ENCODE measurements around the gene CASS4. TPM values are rescaled to one million over a fixed set of nuclear protein-coding genes. Genes with fewer than 3 reads are reported as not detected.

The CASS4 gene
- total RNA-seq, 1 experiment from 2014 or later: 0.17 TPM

DNA sequence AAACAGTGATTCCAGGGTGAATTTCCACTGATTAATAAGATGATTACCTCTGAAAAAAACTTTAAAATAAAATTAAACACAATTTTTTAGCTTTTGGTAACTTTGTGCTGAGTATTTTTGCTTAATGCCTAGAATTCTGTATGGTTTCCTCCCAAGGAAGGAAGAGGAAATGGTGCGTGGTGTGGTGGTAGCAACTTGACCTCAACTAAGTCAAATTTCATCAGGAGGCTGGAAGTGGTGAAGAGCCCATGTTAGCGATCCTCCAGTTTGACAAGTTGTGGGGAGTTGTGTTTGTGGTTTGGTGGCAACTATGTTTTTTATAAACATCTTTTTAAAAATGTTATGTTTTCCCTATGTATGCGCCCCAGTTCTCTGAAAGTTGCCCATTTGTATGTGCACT, 51.4 kb downstream of the CASS4 start (continued):
- TF ChIP-seq, protein P1, sequence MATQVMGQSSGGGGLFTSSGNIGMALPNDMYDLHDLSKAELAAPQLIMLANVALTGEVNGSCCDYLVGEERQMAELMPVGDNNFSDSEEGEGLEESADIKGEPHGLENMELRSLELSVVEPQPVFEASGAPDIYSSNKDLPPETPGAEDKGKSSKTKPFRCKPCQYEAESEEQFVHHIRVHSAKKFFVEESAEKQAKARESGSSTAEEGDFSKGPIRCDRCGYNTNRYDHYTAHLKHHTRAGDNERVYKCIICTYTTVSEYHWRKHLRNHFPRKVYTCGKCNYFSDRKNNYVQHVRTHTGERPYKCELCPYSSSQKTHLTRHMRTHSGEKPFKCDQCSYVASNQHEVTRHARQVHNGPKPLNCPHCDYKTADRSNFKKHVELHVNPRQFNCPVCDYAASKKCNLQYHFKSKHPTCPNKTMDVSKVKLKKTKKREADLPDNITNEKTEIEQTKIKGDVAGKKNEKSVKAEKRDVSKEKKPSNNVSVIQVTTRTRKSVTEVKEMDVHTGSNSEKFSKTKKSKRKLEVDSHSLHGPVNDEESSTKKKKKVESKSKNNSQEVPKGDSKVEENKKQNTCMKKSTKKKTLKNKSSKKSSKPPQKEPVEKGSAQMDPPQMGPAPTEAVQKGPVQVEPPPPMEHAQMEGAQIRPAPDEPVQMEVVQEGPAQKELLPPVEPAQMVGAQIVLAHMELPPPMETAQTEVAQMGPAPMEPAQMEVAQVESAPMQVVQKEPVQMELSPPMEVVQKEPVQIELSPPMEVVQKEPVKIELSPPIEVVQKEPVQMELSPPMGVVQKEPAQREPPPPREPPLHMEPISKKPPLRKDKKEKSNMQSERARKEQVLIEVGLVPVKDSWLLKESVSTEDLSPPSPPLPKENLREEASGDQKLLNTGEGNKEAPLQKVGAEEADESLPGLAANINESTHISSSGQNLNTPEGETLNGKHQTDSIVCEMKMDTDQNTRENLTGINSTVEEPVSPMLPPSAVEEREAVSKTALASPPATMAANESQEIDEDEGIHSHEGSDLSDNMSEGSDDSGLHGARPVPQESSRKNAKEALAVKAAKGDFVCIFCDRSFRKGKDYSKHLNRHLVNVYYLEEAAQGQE (IDR thresholded peaks at IDR 0.05; ENCODE audit: low read depth): no peak
- TF ChIP-seq POLR2AphosphoS5 (IDR thresholded peaks at IDR 0.05; ENCODE audit: low read depth, low read length) (no peak), CEBPB (IDR thresholded peaks at IDR 0.05; ENCODE audit: low read depth) (no peak), TCF7L2 (IDR thresholded peaks at IDR 0.05; ENCODE audit: borderline replicate concordance, extremely low read depth, insufficient read depth, insufficient read length) (no peak), ZFX (IDR thresholded peaks at IDR 0.05) (no peak)

DNA sequence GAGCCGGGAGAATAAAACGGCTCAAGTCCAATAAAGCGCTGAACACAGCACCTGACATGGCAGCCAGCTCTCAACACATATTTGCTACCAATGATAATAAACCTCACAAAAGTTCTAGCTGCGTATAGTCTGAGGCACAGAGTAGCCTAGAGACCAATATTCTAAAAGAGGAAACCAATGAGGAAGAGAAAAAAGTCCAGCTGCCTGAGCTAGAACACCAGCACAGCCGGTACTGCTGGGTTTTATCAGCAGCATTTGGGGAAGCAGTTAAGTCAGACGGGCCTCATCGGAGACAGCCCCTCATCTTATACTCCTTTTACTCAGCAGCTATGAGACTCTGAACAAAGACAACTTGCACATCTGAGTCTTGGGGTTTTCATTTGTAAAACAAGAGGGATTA, 53.9 kb downstream of the CASS4 start:
- Histone ChIP-seq H4K20me1 (ENCODE audit: insufficient read depth) (no peaks in the 10 kb centered on the region), H2AFZ (ENCODE audit: low read depth, low read length, poor library complexity, severe bottlenecking) (no peak overlapping the region), H3K4me1 (ENCODE audit: control insufficient read depth in 1 of 2, insufficient read depth in 2 of 2, low read length in 2 of 2) (peaks cover 15 to 22% of the 10 kb centered on the region in 2 experiments; a peak in 3 of 4 replicates), H3K27me3 (ENCODE audit: insufficient read depth, low read length) (no peaks in the 10 kb centered on the region), H3K9me2 (ENCODE audit: insufficient read depth) (no peaks in the 10 kb centered on the region), H3K36me3 (ENCODE audit: control insufficient read depth in 1 of 2, insufficient read depth in 2 of 2, low read length in 2 of 2) (no peaks in the 10 kb centered on the region; a peak in 1 of 4 replicates), H3K79me2 (ENCODE audit: insufficient read depth, low read length) (peaks cover 26% of the 10 kb centered on the region), H3K4me3 (replicated peaks in 1 of 2; ENCODE audit: low read depth in 1 of 2, low read length in 2 of 2) (no peak overlapping the region), H3K4me2 (ENCODE audit: low read length) (no peak overlapping the region), H3K27ac (ENCODE audit: low read depth, low read length) (no peak overlapping the region), H3K9ac (ENCODE audit: low read length) (no peak overlapping the region), H3K9me3 (ENCODE audit: control insufficient read depth in 1 of 2, insufficient read depth in 1 of 2, low read depth in 1 of 2, low read length in 2 of 2) (no peaks in the 10 kb centered on the region)
- ChIA-PET POLR2A (no interaction called here), CTCF (no interaction called here), RAD21 (ENCODE audit: low non-redundant PET in 1 of 2, low total read pairs in 2 of 2, uncharacterized antibody in 2 of 2, unreplicated experiment in 2 of 2) (no interaction called here)
- ATAC-seq (no peak), DNase-seq (ENCODE audit: low read depth, low spot score) (no peak)
- TF ChIP-seq JUND (IDR thresholded peaks at IDR 0.05) (no peak), CEBPB (IDR thresholded peaks at IDR 0.05; ENCODE audit: low read depth) (no peak), SIN3A (IDR thresholded peaks at IDR 0.05; ENCODE audit: low read depth) (no peak), POLR2AphosphoS5 (IDR thresholded peaks at IDR 0.05; ENCODE audit: low read depth, low read length) (no peak), EZH2 (IDR thresholded peaks at IDR 0.05) (no peak)
- TF ChIP-seq, protein P1 (IDR thresholded peaks at IDR 0.05; ENCODE audit: low read depth): no peak
- intact Hi-C loops (cut with micrococcal nuclease): loop anchor here (5.0 kb wide), 1 partner anchor 74 kb away; the partner anchor contains the start of genes AURKA and CSTF1
- no TSS peak for BruUV-seq (replicated peaks)

Measured in HCT116 (cell line).